Globus pallidus (tissue), 1 donor: ENCODE data around the gene DGKI.
A peak's percentile ranks its signal among the peaks of the same experiment; 100 is the strongest.
"Not testable (repeated sequence)": the region's sequence is repeated elsewhere in the genome, so short reads cannot be mapped to it uniquely, and the experiment has no call there.

ENCODE experiments used
- DNase-seq: peaks from one replicate; pipeline ENCODE4 v3.0.0-alpha.2; 2015; ENCODE audit warnings: low spot score

The DGKI gene

GRCh38 chr7:137835486-137836112 is 11.2 kb downstream of the DGKI start:
- DNase-seq, result no peak

DNA sequence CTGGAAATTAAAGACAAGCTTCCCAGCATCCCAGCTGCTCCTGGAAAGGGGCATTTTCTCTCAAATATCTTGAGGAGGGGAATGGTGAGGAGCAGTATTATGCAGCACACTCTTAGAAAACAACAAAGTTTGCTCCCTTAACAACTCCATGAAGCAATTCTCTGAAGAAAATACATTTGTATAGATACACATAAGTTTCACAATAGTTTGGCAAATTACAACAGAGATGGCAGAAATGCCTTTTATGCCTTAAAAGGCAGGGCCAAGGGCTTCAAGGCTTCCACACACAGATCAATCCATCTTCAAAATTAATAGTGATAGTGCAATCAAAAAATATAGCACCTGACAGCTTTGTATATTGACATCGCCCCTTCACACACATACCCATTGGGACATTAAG is 12.2 kb downstream of the DGKI start:
- no peak for DNase-seq

- DNase-seq, result not testable (repeated sequence)
Measured at GRCh38 chr7:137832990-137833389, 13.8 kb downstream of the DGKI start.

- no peak for DNase-seq
Measured at GRCh38 chr7:137832382-137832781, 14.4 kb downstream of the DGKI start.

GRCh38 chr7:137831555-137831954 is 15.2 kb downstream of the DGKI start:
- DNase-seq, result not testable (repeated sequence)

GRCh38 chr7:137829337-137829992 is 17.3 kb downstream of the DGKI start:
- DNase-seq, result no peak

GRCh38 chr7:137828456-137828855 is 18.3 kb downstream of the DGKI start:
- DNase-seq, result no peak

- no peak for DNase-seq
Measured at GRCh38 chr7:137825489-137825888, 21.3 kb downstream of the DGKI start.

GRCh38 chr7:137820677-137821420 is 25.9 kb downstream of the DGKI start:
- DNase-seq, result peak; percentile 26

DNA sequence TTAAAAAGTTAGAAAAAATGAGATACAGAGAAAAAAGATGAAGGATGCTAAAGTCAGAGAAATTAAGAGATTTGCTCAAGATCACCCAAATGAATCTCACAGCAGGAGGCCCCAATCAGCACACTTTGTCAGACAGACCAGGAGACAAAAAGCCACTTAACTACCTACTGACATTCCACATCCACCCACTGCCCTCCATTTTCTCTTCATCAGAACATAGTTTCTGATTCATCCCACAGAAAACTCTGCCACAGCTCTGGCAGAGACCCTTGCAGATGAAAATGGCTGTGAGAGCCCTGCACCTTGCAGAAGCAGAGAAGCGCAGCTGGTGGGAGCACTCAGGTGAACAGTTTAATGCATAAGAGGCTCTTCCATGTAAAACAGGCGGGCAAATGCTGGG is 26.6 kb downstream of the DGKI start:
- DNase-seq, result no peak

- no peak for DNase-seq
Measured at GRCh38 chr7:137818036-137818435, 28.7 kb downstream of the DGKI start.

GRCh38 chr7:137816696-137817320 is 30.0 kb downstream of the DGKI start:
- peak; percentile 23 for DNase-seq

- DNase-seq, result no peak
Measured at GRCh38 chr7:137813541-137813940, 33.2 kb downstream of the DGKI start.

DNA sequence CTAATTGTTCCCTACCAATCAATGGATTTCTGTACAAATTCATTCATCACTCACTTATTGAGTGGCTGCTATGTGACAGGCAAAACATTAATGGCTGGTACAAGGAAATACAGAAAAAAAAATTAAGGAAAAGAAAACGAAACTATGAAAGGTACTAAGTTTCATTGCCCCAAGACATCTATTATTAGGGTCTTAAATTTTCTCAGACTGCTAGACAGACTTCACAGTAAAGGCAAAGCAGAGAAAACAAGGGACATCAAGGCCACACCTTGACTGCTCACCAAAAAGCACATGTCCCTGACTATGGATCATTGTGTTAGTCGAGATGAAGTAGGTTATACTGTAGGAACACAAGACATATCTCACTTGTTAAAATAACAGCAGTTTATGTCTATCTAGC is 36.5 kb downstream of the DGKI start:
- no peak for DNase-seq

DNA sequence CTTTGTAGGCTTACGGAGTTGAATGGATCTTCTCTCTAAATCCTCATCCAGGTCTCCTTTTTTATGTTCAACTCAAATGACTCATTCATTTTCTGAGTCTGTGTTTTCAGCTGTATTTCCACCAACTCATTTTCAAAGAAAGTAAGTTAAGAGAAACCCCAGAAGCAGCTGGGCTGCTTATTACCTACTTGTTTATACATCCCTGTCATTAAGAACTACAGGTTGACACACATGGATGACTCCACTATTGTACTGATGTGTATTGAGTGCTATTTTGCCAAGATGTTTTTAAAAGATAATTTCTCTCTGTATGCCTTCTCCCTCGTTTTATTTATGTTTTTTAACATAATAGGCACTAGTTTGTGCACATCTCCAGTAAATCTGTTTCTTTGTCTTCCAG is 41.9 kb downstream of the DGKI start:
- DNase-seq, result no peak

DNA sequence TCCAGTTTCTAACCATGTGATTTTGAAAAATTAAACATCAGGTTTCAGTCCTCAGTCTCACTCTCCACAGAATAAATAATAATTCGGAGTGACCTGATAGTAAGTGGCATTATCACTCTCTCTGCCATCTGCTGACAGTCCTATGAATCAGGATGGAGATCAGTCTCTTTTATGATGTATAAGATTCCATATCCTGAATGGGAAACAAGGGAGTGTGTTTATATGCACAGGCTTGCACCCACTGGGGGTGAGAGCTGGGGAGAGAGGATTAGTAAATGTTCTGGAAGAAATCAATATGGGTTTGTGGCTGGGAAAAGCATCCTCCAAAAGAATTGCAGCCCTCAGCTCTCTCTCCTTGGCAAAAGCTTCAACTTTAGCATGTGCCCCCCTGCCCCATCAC is 45.3 kb downstream of the DGKI start:
- no peak for DNase-seq

GRCh38 chr7:137801003-137801402 is 45.8 kb downstream of the DGKI start:
- DNase-seq, result no peak

DNA sequence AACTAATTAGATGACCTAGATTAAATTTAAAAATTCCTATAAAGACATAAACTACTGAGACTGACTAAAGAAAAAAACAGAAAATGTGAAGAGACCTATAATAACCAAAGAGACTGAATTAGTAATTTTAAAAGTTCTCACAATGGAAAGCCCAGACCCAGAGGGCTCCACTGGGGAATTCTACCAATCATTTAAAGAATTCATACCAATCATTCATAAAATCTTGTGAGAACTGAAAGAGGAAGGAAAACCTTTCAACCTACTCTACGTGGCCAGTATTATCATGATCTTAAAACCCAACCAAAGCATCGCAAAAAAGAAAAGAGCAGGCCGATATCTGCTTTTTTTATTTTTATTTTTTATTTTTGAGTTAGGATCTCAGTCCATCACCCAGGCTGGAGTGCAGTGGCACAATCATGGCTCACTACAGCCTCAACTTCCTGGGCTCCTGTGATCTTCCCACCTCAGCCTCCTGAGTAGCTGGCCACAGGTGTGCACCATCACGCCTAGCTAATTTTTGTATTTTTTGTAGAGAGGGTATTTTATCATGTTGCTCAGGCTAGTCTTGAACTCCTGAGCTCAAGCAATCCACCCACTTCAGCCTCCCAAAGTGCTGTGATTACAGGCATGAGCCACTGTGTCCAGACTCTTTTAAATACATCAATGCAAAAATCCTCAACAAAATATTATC is 48.6 kb downstream of the DGKI start:
- no peak for DNase-seq

DNA sequence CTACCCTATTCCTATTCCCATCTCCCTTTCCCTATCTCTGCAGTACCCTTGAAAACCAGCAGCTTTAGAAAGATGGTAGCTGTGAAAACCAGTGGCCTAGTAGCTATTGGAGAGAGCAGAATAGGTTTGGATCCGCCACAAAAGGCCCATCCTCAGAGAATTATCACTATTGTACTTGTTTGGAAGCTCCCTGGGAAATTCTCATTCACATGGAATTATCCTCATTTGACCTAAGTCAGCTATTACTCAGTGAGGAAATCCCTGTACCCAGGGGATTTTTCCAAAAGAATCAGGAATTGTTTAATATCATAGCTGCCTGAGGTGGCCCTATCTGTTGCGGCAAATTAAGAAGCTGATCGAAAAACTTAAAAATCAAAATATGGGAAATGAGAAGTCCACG is 51.6 kb downstream of the DGKI start:
- DNase-seq, result no peak

DNA sequence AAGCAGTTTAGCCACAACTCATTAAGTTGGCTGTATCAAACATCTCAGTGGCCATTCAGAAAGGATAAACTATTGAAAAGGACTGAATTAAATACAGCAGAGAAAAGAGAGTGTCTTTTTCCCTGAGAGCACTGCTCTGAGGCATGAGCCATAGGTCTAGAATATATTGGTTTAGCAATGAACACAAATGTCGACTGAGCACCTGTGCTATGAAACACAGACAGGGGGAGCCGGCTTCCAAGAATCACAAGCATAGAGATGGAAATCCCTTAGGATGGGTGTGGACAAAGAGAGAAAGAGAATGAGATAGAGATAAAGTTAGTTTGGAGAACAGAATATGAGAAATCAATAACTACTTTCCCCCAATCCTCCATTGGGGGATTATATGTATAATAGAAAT is 54.8 kb downstream of the DGKI start:
- DNase-seq, result no peak

DNA sequence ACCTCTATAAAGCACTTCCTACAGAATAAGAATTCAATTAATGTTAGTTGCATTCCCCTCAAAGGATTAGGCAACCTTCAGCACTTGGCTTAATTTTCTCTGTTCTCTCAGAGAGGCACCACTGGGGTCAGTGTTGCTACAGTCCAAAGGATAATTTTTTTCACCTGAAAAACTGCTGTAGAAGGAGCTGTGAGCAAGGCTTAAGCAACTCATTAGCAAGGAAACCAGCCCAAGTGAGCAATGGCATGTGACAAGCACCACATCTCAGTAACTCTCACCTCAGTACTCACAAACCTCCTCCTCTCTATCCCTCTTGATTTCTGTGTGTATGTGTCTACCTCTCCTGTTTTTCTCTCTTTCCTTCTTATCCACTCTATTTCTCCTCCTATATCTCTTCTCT is 55.9 kb downstream of the DGKI start:
- no peak for DNase-seq

DNA sequence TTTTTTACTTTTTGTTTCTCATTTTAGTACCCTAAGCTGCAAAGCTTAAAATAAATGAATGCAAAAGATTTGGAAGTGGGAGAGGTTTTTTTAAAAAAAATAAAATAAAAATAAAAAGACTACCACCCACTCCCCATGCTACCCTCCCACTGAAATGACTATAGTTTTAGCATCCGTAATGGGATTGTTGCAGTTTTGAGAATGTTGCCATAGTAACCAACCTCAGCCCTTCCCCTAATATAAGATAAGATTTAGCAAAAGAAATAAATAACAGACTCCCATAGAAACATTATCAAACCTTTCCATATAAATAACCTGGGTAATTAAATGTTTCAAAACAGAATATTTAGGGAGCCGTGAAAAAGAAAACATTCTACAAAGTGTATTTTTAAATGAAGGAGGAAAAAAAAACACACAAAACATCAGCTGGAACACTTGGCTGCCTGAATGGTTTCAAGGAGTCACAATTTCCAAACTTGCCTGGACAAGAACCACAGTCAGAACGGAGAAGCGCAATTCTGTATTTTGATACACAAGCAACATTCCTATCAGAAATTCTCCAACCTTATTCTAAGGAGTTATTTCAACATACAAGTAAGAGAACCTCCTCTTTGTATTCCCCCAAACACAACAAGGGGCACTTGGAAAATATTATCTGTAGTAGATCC is 57.4 kb downstream of the DGKI start:
- no peak for DNase-seq
